ENCODE data around the gene APLP2. TPM values are rescaled to one million over a fixed set of nuclear protein-coding genes. Genes with fewer than 3 reads are reported as not detected.

The APLP2 gene
- total RNA-seq, 1 experiment from 2014 or later: 210 TPM

- POLR2A ChIA-PET: interaction anchor here (0.6 kb wide), 1 partner anchor 120 kb away, joined by 3 read pairs; the partner anchor contains the start of gene PRDM10
- Histone ChIP-seq H4K20me1 (ENCODE audit: insufficient read depth) (no peaks in the 10 kb centered on the region), H3K9ac (ENCODE audit: low read length) (no peak overlapping the region), H3K9me3 (ENCODE audit: control insufficient read depth in 1 of 2, insufficient read depth in 1 of 2, low read depth in 1 of 2, low read length in 2 of 2) (no peaks in the 10 kb centered on the region), H3K4me2 (ENCODE audit: low read length) (peak overlapping the region; percentile 41), H3K4me3 (replicated peaks in 1 of 2; ENCODE audit: low read depth in 1 of 2, low read length in 2 of 2) (no peak overlapping the region), H3K9me2 (ENCODE audit: insufficient read depth) (no peaks in the 10 kb centered on the region), H3K79me2 (ENCODE audit: insufficient read depth, low read length) (peaks cover 6% of the 10 kb centered on the region; the same call in 1 of the 2 replicates), H3K27me3 (ENCODE audit: insufficient read depth, low read length) (no peaks in the 10 kb centered on the region), H3K36me3 (ENCODE audit: control insufficient read depth in 1 of 2, insufficient read depth in 2 of 2, low read length in 2 of 2) (peaks cover 6 to 17% of the 10 kb centered on the region in 2 experiments; a peak in 3 of 4 replicates), H3K27ac (ENCODE audit: low read depth, low read length) (no peak overlapping the region), H3K4me1 (ENCODE audit: control insufficient read depth in 1 of 2, insufficient read depth in 2 of 2, low read length in 2 of 2) (peaks cover 10 to 48% of the 10 kb centered on the region in 2 experiments), H2AFZ (ENCODE audit: low read depth, low read length, poor library complexity, severe bottlenecking) (no peak overlapping the region)
- BruUV-seq (replicated peaks): no TSS peak
- peak; percentile 60 for DNase-seq (ENCODE audit: low read depth, low spot score)
- RAD21 ChIA-PET (ENCODE audit: low non-redundant PET in 1 of 2, low total read pairs in 2 of 2, uncharacterized antibody in 2 of 2, unreplicated experiment in 2 of 2): no interaction called here
- CTCF ChIA-PET: no interaction called here
- intact Hi-C loops (cut with micrococcal nuclease): loop anchor here (5.0 kb wide), 1 partner anchor 120 kb away; the partner anchor contains the start of gene PRDM10
- ATAC-seq: peak; percentile 50
- TF ChIP-seq CBX3 (IDR thresholded peaks at IDR 0.05; ENCODE audit: low read depth): 0 out of 2 replicates have a peak, but pooled peaks have one; percentile 27
- no peak for TF ChIP-seq EZH2 (IDR thresholded peaks at IDR 0.05)
- TF ChIP-seq ZFX (IDR thresholded peaks at IDR 0.05): no peak
- TF ChIP-seq SIN3A (IDR thresholded peaks at IDR 0.05; ENCODE audit: low read depth): no peak; the same call in 1 of the 2 replicates
- peak; percentile 74 for TF ChIP-seq MAX (IDR thresholded peaks at IDR 0.05)
- no peak for TF ChIP-seq ZNF274 (IDR thresholded peaks at IDR 0.05; ENCODE audit: low read depth, low read length)
- no peak for TF ChIP-seq EGR1 (IDR thresholded peaks at IDR 0.05; ENCODE audit: low read depth)
- TF ChIP-seq SP1 (IDR thresholded peaks at IDR 0.05; ENCODE audit: low read depth): peak; percentile 65
- no peak for TF ChIP-seq YY1 (IDR thresholded peaks at IDR 0.05; ENCODE audit: extremely low read depth, insufficient replicate concordance, low read depth, low read length)
- peak; percentile 62 for TF ChIP-seq JUND (IDR thresholded peaks at IDR 0.05)
- no peak for TF ChIP-seq TCF7L2 (IDR thresholded peaks at IDR 0.05; ENCODE audit: borderline replicate concordance, extremely low read depth, insufficient read depth, insufficient read length)
- peak; percentile 40; the same call in 1 of the 2 replicates for TF ChIP-seq SRF (IDR thresholded peaks at IDR 0.05; ENCODE audit: low read depth)
- TF ChIP-seq REST (IDR thresholded peaks at IDR 0.05; ENCODE audit: low read depth): no peak
- no peak for TF ChIP-seq POLR2A (IDR thresholded peaks at IDR 0.05; ENCODE audit: borderline replicate concordance, extremely low read depth, insufficient read depth, insufficient read length)
- TF ChIP-seq CEBPB (IDR thresholded peaks at IDR 0.05; ENCODE audit: low read depth): peak; percentile 62
- TF ChIP-seq FOSL1 (IDR thresholded peaks at IDR 0.05; ENCODE audit: low read depth): peak; percentile 62; the same call in 1 of the 2 replicates
- no peak for TF ChIP-seq ELF1 (IDR thresholded peaks at IDR 0.05; ENCODE audit: borderline replicate concordance, low read depth)
- TF ChIP-seq POLR2AphosphoS5 (IDR thresholded peaks at IDR 0.05; ENCODE audit: low read depth, low read length): no peak
- no peak for TF ChIP-seq RAD21 (IDR thresholded peaks at IDR 0.05; ENCODE audit: low read depth)
- no peak; the same call in 1 of the 2 replicates for TF ChIP-seq ATF3 (IDR thresholded peaks at IDR 0.05)
- no peak for TF ChIP-seq EZH2phosphoT487 (IDR thresholded peaks at IDR 0.05; ENCODE audit: borderline replicate concordance)
- TF ChIP-seq ZBTB33 (IDR thresholded peaks at IDR 0.05; ENCODE audit: extremely low read depth, insufficient replicate concordance, low read length): no peak
These were observed 52.5 kb downstream of the APLP2 start for GRCh38 chr11:130122141-130122575.
